Stomach (tissue), 9 donors: ENCODE measurements around the gene PTGDS. TPM values are rescaled to one million over a fixed set of nuclear protein-coding genes. Genes with fewer than 3 reads are reported as not detected.
A peak's percentile ranks its signal among the peaks of the same experiment; 100 is the strongest.

ENCODE experiments used
- DNase-seq, 2 donors: peaks; one replicate each; pipeline versions ENCODE4 v3.0.0 to v3.0.0-alpha.2; 2013 to 2019
- H3K27ac ChIP-seq, 5 donors: fragments of 200-600 bp in 4 of 5; sonication (generic) in 4 of 5; one replicate each; pipeline ENCODE4 v1.5.1; 2013 to 2019; ENCODE audit warnings: mild to moderate bottlenecking in 1 of 5, moderate library complexity in 1 of 5
- H3K27me3 ChIP-seq, 3 donors: fragments of 200-600 bp; sonication (generic); one replicate each; pipeline ENCODE4 v1.5.1; 2017 to 2019; ENCODE audit warnings: mixed run types in 1 of 3
- H3K36me3 ChIP-seq, 4 donors: fragments of 200-600 bp; sonication (generic); 1 replicate in 3 of 4; 2 replicates in 1 of 4; pipeline ENCODE4 v1.5.1; 2016 to 2019
- H3K4me1 ChIP-seq, 4 donors: fragments of 200-600 bp; sonication (generic); one replicate each; pipeline ENCODE4 v1.5.1; 2016 to 2019
- H3K4me3 ChIP-seq, 4 donors: fragments of 200-600 bp; sonication (generic) in 3 of 4; one replicate each; pipeline ENCODE4 v1.5.1; 2016 to 2019; ENCODE audit warnings: mild to moderate bottlenecking in 1 of 4
- H3K9me3 ChIP-seq, 4 donors: fragments of 200-600 bp; sonication (generic); one replicate each; pipeline ENCODE4 v1.5.1; 2016 to 2019
- EP300 ChIP-seq: sonication (generic); formaldehyde crosslinking; IDR thresholded peaks from one replicate; pipeline ENCODE4 v1.6.1; 2017; ENCODE audit warnings: antibody characterized with exemption
- POLR2A ChIP-seq, 4 donors: fragments of 450-650 bp; IDR thresholded peaks; one replicate each; pipeline ENCODE4 v1.6.1; 2016; ENCODE audit warnings: antibody characterized with exemption in 4 of 4, control low read depth in 2 of 4, mild to moderate bottlenecking in 1 of 4, moderate library complexity in 1 of 4
- POLR2AphosphoS5 ChIP-seq, 3 donors: sonication (generic); formaldehyde crosslinking; IDR thresholded peaks; one replicate each; pipeline ENCODE4 v1.6.1; 2016; ENCODE audit warnings: antibody characterized with exemption in 3 of 3
- WGBS, 5 donors: extraction: QIAGEN DNeasy Blood & Tissue Kit in 3 of 5; methylation state at CpG; one replicate each; pipeline versions ENCODE4 v1.1.5 to v1.1.7; 2013 to 2018; 5-methylcytosine and 5-hydroxymethylcytosine counted together
- intact Hi-C: fragments of 100-400 bp; cut with DNase I; formaldehyde crosslinking; loops from one replicate; pipeline ENCODE4 v1.15.1; 2023; ENCODE audit warnings: low total_unique reads
- polyA plus RNA-seq, 3 donors: library from polyadenylated mRNA; stranded (reverse); fragments of 200-250 nt; gene quantifications; one replicate each; pipeline ENCODE4 v1.2.3, GENCODE V29; 2013
- total RNA-seq, 5 donors: library from RNA; depleted of rRNA; stranded (reverse); fragments of >200 nt; gene quantifications; one replicate each; pipeline versions ENCODE4 v1.1.0 to v1.2.3, GENCODE V29; 2014 to 2016
- TF ChIP-seq, protein P1 (sequence below), 7 experiments: fragments of 450-650 bp in 4 of 7; fragments of 200-600 bp in 3 of 7; sonication (generic) in 3 of 7; IDR thresholded peaks; one replicate each; pipeline ENCODE4 v1.5.1; 2016 to 2019; ENCODE audit warnings: antibody characterized with exemption in 7 of 7, control low read depth in 2 of 7, mild to moderate bottlenecking in 1 of 7
- donor health status: healthy with polysubstance abuse.
- donor health status: Bipolar disorder and iron deficiency.
- donor health status: healthy.

Gene PTGDS
- total and polyA plus RNA-seq, 8 donors = 2.3 to 64.4 (median 30.6) TPM

DNA sequence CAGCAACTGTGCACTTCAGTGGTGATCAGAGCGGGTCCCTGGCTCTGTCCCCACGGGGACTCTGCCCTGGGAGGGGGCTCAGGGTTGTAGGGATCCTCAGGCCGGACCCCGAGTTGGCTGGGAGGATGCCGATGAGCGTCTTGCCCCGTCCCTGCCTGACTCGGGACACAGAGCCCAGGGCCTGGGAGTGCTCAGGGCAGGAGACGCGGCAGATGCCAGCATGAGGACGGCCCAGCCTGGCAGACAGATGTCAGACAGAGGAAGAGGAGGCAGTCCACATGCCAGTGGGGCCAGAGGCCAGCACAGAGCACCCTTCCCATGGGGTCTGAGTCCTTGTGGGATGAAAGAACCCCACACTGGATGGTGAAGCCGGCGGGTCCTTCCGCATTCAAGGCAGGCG, 14.0 kb upstream of the PTGDS start:
- 85 to 94% (median 88%) methylated on average over 11 to 15 of the region's 15 CpGs for WGBS, 5 donors
- peaks cover 0 to 14% (median 0%) of the 10 kb centered on the region in 3 donors for H3K27me3 ChIP-seq
- TF ChIP-seq EP300 = no peak
- TF ChIP-seq POLR2A (IDR thresholded peaks at IDR 0.05) = no peak
- TF ChIP-seq POLR2AphosphoS5 (IDR thresholded peaks at IDR 0.05) = no peak
- TF ChIP-seq, protein P1, sequence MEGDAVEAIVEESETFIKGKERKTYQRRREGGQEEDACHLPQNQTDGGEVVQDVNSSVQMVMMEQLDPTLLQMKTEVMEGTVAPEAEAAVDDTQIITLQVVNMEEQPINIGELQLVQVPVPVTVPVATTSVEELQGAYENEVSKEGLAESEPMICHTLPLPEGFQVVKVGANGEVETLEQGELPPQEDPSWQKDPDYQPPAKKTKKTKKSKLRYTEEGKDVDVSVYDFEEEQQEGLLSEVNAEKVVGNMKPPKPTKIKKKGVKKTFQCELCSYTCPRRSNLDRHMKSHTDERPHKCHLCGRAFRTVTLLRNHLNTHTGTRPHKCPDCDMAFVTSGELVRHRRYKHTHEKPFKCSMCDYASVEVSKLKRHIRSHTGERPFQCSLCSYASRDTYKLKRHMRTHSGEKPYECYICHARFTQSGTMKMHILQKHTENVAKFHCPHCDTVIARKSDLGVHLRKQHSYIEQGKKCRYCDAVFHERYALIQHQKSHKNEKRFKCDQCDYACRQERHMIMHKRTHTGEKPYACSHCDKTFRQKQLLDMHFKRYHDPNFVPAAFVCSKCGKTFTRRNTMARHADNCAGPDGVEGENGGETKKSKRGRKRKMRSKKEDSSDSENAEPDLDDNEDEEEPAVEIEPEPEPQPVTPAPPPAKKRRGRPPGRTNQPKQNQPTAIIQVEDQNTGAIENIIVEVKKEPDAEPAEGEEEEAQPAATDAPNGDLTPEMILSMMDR (IDR thresholded peaks at IDR 0.05) = no peak
- no peaks in the 10 kb centered on the region for H3K9me3 ChIP-seq
- DNase-seq = no peak
- H3K27ac ChIP-seq = no peak overlapping the region
- no peaks in the 10 kb centered on the region for H3K36me3 ChIP-seq
- H3K4me3 ChIP-seq = no peak overlapping the region
- intact Hi-C loops = no loop called here
- peaks cover 18 to 35% (median 29%) of the 10 kb centered on the region in 4 donors for H3K4me1 ChIP-seq

DNA sequence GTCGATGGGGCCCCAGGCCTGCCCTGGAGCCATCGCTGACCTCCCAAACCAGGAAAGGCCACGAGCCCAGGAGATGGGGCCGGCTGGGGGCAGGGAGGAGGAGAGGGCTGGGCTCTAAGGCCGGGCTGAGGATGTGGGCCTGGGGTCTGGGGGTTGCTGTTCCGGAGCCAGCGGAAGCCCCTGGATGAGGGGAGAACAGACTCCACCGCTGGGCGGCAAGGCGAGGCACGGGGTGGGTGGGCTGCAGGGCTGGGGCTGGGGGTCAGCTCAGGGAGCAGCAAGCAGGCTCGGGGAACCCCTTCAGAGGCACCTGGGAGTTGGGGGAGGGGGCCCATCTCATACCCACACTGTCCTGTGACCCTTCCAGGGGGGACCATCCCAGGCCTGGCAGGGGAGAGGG, 13.6 kb upstream of the PTGDS start:
- TF ChIP-seq POLR2AphosphoS5 (IDR thresholded peaks at IDR 0.05) (no peak), POLR2A (IDR thresholded peaks at IDR 0.05) (no peak), EP300 (no peak)
- TF ChIP-seq, protein P1 (IDR thresholded peaks at IDR 0.05) = no peak
- no peak for DNase-seq
- Histone ChIP-seq H3K4me1 (peaks cover 18 to 35% (median 29%) of the 10 kb centered on the region in 4 donors), H3K9me3 (no peaks in the 10 kb centered on the region), H3K36me3 (no peaks in the 10 kb centered on the region), H3K27ac (no peak overlapping the region), H3K4me3 (no peak overlapping the region), H3K27me3 (peaks cover 0 to 16% (median 0%) of the 10 kb centered on the region in 3 donors)
- 85 to 93% (median 89%) methylated on average over 9 to 12 of the region's 12 CpGs for WGBS, 5 donors
- intact Hi-C loops = no loop called here

DNA sequence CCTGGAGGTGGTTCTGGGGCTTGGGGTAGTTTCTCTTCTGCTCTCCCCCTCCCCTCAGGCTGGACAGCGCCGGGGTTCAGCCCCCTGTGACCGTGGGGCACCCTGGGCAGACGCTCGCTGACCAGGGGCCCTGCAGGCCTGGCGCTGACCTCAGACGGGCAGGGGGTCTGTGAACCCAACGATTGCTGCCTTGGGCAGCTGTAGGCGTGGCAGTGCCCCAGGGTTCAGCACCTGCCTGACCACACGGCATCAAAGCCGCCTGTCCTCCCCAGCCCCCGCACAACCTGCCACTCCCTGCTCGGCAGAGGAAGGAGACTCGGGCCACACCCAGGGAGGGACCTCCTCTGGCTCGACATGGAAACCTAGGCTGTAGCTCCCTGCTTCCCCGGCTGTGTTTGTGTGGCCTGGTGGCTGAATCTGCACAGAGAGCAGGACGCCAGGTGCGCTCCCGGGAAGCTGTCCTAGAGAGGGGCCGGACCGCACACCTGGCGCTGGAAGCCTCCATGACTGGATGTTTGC, 13.1 kb upstream of the PTGDS start:
- intact Hi-C loops = no loop called here
- H3K27me3 ChIP-seq = peaks cover 0 to 16% (median 0%) of the 10 kb centered on the region in 3 donors
- 34 to 62% (median 46%) methylated on average over 7 to 22 of the region's 22 CpGs for WGBS, 5 donors

DNA sequence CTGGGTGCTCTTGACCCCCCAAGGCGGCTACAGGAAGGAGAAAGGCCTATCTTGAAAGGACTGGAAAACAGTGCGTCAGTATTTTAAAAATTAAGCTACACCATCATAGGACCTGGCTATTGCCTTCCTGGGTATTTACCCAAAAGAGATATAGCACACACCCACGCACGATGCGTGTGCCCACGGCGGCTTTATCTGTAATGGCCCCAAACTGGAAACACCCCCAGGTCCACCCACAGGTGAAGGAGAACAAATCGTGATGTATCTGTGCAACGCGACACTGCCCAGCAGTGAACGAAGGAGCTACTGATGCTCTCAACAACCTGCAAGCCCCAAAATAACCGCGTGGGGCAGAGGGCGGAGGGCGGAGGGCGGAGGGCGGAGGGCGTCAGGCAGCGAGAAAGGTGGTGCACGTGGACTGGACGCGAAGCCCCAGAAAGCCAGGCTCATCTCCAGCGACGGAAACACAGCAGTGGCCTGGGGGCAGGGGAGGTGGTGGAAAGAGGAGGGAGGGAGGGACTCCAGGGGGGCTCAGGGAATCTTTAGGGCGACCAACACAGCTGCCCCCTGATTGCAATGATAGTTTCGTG, 12.4 kb upstream of the PTGDS start:
- no peak for DNase-seq
- Histone ChIP-seq H3K36me3 (no peaks in the 10 kb centered on the region), H3K4me3 (no peak overlapping the region), H3K9me3 (no peaks in the 10 kb centered on the region), H3K27ac (no peak overlapping the region), H3K4me1 (peaks cover 18 to 35% (median 29%) of the 10 kb centered on the region in 4 donors), H3K27me3 (peaks cover 0 to 16% (median 0%) of the 10 kb centered on the region in 3 donors)
- intact Hi-C loops = no loop called here
- 74 to 80% (median 77%) methylated on average over 26 of the region's 26 CpGs for WGBS, 5 donors
- TF ChIP-seq POLR2A (IDR thresholded peaks at IDR 0.05) = no peak

More for the DNA sequence above, 13.1 kb upstream of the PTGDS start:
- Histone ChIP-seq H3K4me1 (peaks cover 18 to 35% (median 29%) of the 10 kb centered on the region in 4 donors), H3K36me3 (no peaks in the 10 kb centered on the region), H3K9me3 (no peaks in the 10 kb centered on the region), H3K4me3 (no peak overlapping the region), H3K27ac (no peak overlapping the region)
- no peak for TF ChIP-seq EP300
- no peak for TF ChIP-seq POLR2A (IDR thresholded peaks at IDR 0.05)
- TF ChIP-seq POLR2AphosphoS5 (IDR thresholded peaks at IDR 0.05) = no peak
- TF ChIP-seq, protein P1 (IDR thresholded peaks at IDR 0.05) = no peak
- peak; percentile 48 to 77 for DNase-seq
